ENCODE results near the gene EPS15. TPM values are rescaled to one million over a fixed set of nuclear protein-coding genes. Genes with fewer than 3 reads are reported as not detected.

The EPS15 gene
- total and polyA plus RNA-seq, 2 of the 8 experiments (the other 6 are each of a cell fraction or from before 2014, with no cell fraction given): 15.9 to 57.2 TPM

DNA sequence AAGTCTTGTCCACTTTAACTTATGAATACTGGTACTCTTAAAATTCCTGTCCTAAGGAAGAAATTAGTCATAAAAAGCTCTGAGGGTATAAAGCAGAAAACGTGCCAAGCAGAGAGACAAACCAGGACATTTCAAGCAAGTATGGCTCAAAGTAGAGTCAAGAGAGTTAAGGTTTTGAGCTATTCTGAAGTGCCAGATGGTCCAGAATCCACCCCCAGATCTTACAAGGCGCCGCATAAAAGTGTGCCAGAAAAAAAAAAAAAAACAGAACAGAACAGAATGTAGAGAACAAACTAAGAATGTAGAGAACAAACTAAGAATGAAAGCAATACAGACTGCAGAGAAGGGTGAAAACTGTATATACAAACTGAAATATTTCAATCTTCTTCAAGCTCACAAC, 12.5 kb downstream of the EPS15 start (continued):
- TF ChIP-seq ATF2 (IDR thresholded peaks at IDR 0.05; ENCODE audit: low read length) (no peak), TCF12 (IDR thresholded peaks at IDR 0.05; ENCODE audit: low read depth, low read length) (no peak), KDM4A (IDR thresholded peaks at IDR 0.05; ENCODE audit: low read depth, low read length, severe bottlenecking) (no peak), SP1 (IDR thresholded peaks at IDR 0.05; ENCODE audit: low read depth, low read length) (no peak), HDAC6 (IDR thresholded peaks at IDR 0.05; ENCODE audit: low read depth, low read length) (no peak), NANOG (IDR thresholded peaks at IDR 0.05; ENCODE audit: insufficient read depth, low read depth, low read length, poor library complexity, severe bottlenecking) (no peak), JUN (IDR thresholded peaks at IDR 0.05; ENCODE audit: low read depth, low read length) (no peak), SAP30 (IDR thresholded peaks at IDR 0.05; ENCODE audit: insufficient read depth, insufficient replicate concordance, low read length) (no peak)
- TF ChIP-seq, protein P1, sequence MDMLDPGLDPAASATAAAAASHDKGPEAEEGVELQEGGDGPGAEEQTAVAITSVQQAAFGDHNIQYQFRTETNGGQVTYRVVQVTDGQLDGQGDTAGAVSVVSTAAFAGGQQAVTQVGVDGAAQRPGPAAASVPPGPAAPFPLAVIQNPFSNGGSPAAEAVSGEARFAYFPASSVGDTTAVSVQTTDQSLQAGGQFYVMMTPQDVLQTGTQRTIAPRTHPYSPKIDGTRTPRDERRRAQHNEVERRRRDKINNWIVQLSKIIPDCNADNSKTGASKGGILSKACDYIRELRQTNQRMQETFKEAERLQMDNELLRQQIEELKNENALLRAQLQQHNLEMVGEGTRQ (IDR thresholded peaks at IDR 0.05; ENCODE audit: low read length): no peak

All from H1 (cell line).